ENCODE measurements around the gene LIAS.

DNA sequence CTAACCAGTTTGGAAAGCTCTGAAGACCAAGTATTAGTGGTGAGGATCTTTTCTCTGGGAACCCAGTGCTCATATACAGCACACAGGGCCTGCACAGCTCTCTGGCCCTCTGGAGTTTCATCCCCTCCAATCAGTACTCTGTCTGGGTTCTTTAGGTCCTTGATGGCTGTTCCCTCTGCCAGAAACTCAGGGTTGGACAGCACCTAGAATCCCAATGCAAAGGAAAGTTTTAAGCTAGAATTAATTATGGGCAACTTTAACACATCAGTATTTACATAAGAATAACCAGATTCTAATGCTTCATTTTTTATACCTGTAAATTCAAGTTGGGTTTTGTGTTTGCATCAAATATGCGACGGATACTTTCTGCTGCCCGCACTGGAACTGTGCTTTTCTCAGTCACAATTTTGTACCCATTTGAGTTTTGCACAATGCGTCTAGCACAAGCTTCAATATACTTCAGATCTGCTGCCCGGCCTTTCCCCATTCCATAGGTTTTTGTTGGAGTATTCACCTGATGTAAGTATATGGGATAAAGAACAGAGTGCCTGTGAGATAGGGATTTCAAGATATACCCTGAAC lies 51.6 kb downstream of the LIAS start:
- TF ChIP-seq, protein P1, sequence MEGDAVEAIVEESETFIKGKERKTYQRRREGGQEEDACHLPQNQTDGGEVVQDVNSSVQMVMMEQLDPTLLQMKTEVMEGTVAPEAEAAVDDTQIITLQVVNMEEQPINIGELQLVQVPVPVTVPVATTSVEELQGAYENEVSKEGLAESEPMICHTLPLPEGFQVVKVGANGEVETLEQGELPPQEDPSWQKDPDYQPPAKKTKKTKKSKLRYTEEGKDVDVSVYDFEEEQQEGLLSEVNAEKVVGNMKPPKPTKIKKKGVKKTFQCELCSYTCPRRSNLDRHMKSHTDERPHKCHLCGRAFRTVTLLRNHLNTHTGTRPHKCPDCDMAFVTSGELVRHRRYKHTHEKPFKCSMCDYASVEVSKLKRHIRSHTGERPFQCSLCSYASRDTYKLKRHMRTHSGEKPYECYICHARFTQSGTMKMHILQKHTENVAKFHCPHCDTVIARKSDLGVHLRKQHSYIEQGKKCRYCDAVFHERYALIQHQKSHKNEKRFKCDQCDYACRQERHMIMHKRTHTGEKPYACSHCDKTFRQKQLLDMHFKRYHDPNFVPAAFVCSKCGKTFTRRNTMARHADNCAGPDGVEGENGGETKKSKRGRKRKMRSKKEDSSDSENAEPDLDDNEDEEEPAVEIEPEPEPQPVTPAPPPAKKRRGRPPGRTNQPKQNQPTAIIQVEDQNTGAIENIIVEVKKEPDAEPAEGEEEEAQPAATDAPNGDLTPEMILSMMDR (conservative IDR thresholded peaks at IDR 0.05; ENCODE audit: low read length), result no peak
- TF ChIP-seq EZH2phosphoT487 (IDR thresholded peaks at IDR 0.05; ENCODE audit: borderline replicate concordance), result no peak
